Smooth muscle cell (in vitro differentiated cells): ENCODE data around the gene ENTHD1. TPM values are rescaled to one million over a fixed set of nuclear protein-coding genes. Genes with fewer than 3 reads are reported as not detected.

Experiments
- DNase-seq: peaks from one replicate; lab custom pipeline; 2025; ENCODE audit not compliant: unreplicated experiment; lab: John Stamatoyannopoulos, UW
- H2AFZ ChIP-seq: fragments of 200-600 bp; sonication (generic); 2 replicates; pipeline ENCODE4 v1.6.0; 2016; ENCODE audit warnings: antibody characterized with exemption, low read depth, mild to moderate bottlenecking
- H3F3A ChIP-seq: fragments of 200-600 bp; sonication (generic); 2 replicates; pipeline ENCODE4 v1.6.0; 2017; ENCODE audit warnings: antibody characterized with exemption, low read depth
- H3K27ac ChIP-seq: fragments of 200-600 bp; sonication (generic); 2 replicates; pipeline ENCODE4 v1.5.1; 2016; ENCODE audit warnings: low read depth, mild to moderate bottlenecking
- H3K27me3 ChIP-seq: fragments of 200-600 bp; sonication (generic); 2 replicates; pipeline ENCODE4 v1.6.1; 2016; ENCODE audit warnings: low read depth, mild to moderate bottlenecking
- H3K36me3 ChIP-seq: fragments of 200-600 bp; sonication (generic); 2 replicates; pipeline ENCODE4 v1.5.1; 2016; ENCODE audit warnings: low read depth
- H3K4me1 ChIP-seq: fragments of 200-600 bp; sonication (generic); 2 replicates; pipeline ENCODE4 v1.5.1; 2016; ENCODE audit warnings: low read depth
- H3K4me2 ChIP-seq: fragments of 200-600 bp; sonication (generic); 2 replicates; pipeline ENCODE4 v1.6.0; 2016; ENCODE audit warnings: mild to moderate bottlenecking
- H3K4me3 ChIP-seq: fragments of 200-600 bp; sonication (generic); 2 replicates; pipeline ENCODE4 v1.5.1; 2016; ENCODE audit warnings: mild to moderate bottlenecking
- H3K79me2 ChIP-seq: fragments of 200-600 bp; sonication (generic); 2 replicates; pipeline ENCODE4 v1.6.0; 2016; ENCODE audit warnings: low read depth, mild to moderate bottlenecking
- H3K9ac ChIP-seq: fragments of 200-600 bp; sonication (generic); 2 replicates; pipeline ENCODE4 v1.6.0; 2016; ENCODE audit warnings: low read depth
- H3K9me3 ChIP-seq: fragments of 200-600 bp; sonication (generic); replicated peaks from 2 replicates; pipeline ENCODE4 v1.5.1; 2016; ENCODE audit warnings: low read depth
- H4K20me1 ChIP-seq: fragments of 200-600 bp; sonication (generic); 2 replicates; pipeline ENCODE4 v1.6.0; 2016; ENCODE audit warnings: low read depth
- WGBS: methylation state at CpG from one replicate; pipeline ENCODE4 v1.1.7; 2016; ENCODE audit warnings: low lambda C conversion rate; 5-methylcytosine and 5-hydroxymethylcytosine counted together
- polyA plus RNA-seq: library from polyadenylated mRNA; unstranded; fragments of >200 nt; fragmentation: Nextera tagmentation; extraction: Ambion mirVana; gene quantifications from 2 replicates; pipeline ENCODE4 v1.2.1, GENCODE V29; 2016
- total RNA-seq: library from RNA; depleted of rRNA; stranded (reverse); fragments of >200 nt; gene quantifications from 2 replicates; pipeline ENCODE4 v1.2.3, GENCODE V29; 2014
- TF ChIP-seq, protein P1 (sequence below): fragments of 200-600 bp; sonication (generic); IDR thresholded peaks from 2 replicates; pipeline ENCODE4 v1.5.1; 2017; ENCODE audit warnings: borderline replicate concordance, mild to moderate bottlenecking, antibody characterized with exemption; ENCODE audit not compliant: insufficient read depth, poor library complexity, severe bottlenecking

Gene ENTHD1
- total and polyA plus RNA-seq, 2 experiments from 2014 or later, result not detected

DNA sequence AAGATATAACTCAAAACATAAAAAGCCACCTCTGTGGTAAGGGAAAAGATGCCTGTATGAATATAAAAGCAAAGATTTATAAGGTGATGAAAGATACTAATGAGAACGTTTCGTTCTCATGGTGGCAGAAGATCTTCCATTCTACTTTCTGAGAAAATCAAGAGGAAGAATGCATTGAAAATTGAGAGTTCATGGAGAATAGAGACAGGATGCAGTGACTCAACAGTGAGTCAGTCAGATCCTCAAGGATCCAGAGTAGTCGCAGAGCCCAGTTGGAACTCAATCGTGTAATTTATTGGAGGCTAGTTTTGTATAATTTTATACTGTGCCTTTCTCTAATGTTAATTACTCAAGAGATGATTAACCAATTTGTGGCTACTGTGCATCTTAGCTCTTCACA, 73.3 kb downstream of the ENTHD1 start:
- Histone ChIP-seq H3F3A (peaks cover 4% of the 10 kb centered on the region), H3K36me3 (no peaks in the 10 kb centered on the region), H2AFZ (no peak overlapping the region), H4K20me1 (no peaks in the 10 kb centered on the region), H3K27me3 (no peaks in the 10 kb centered on the region), H3K4me3 (no peak overlapping the region), H3K4me1 (peaks cover 3% of the 10 kb centered on the region), H3K9ac (no peak overlapping the region), H3K4me2 (peak overlapping the region; percentile 22), H3K79me2 (no peaks in the 10 kb centered on the region), H3K9me3 (no peaks in the 10 kb centered on the region), H3K27ac (peak overlapping the region; percentile 14)
- 5% methylated on average over 4 of the region's 4 CpGs for WGBS
- DNase-seq, result no peak
- TF ChIP-seq, protein P1, sequence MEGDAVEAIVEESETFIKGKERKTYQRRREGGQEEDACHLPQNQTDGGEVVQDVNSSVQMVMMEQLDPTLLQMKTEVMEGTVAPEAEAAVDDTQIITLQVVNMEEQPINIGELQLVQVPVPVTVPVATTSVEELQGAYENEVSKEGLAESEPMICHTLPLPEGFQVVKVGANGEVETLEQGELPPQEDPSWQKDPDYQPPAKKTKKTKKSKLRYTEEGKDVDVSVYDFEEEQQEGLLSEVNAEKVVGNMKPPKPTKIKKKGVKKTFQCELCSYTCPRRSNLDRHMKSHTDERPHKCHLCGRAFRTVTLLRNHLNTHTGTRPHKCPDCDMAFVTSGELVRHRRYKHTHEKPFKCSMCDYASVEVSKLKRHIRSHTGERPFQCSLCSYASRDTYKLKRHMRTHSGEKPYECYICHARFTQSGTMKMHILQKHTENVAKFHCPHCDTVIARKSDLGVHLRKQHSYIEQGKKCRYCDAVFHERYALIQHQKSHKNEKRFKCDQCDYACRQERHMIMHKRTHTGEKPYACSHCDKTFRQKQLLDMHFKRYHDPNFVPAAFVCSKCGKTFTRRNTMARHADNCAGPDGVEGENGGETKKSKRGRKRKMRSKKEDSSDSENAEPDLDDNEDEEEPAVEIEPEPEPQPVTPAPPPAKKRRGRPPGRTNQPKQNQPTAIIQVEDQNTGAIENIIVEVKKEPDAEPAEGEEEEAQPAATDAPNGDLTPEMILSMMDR, result no peak

DNA sequence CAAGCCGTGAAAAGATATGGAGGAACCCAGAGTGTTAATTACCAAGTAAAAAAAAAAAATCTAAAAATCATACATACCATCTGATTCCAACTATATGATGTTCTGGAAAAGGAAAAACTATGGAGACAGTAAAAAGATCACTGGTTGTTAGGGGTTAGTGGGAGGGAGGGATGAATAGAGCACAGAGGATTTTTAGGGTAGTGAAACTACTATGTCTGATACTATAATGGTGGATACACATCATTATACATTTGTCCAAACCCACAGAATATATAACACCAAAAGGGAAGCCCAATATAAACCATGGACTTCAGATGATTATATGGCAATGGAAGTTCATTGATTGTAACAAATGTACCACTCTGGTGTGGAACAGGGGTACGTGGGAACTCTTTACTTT, 74.1 kb downstream of the ENTHD1 start:
- Histone ChIP-seq H3K4me1 (peaks cover 3% of the 10 kb centered on the region), H3F3A (peaks cover 4% of the 10 kb centered on the region), H3K27ac (no peak overlapping the region), H3K36me3 (no peaks in the 10 kb centered on the region), H3K27me3 (no peaks in the 10 kb centered on the region), H4K20me1 (no peaks in the 10 kb centered on the region), H3K9me3 (no peaks in the 10 kb centered on the region), H3K79me2 (no peaks in the 10 kb centered on the region), H3K4me3 (no peak overlapping the region), H3K9ac (no peak overlapping the region), H3K4me2 (no peak overlapping the region), H2AFZ (no peak overlapping the region)
- TF ChIP-seq, protein P1, result no peak
- no peak for DNase-seq
- 88% methylated on average over 2 of the region's 2 CpGs for WGBS

DNA sequence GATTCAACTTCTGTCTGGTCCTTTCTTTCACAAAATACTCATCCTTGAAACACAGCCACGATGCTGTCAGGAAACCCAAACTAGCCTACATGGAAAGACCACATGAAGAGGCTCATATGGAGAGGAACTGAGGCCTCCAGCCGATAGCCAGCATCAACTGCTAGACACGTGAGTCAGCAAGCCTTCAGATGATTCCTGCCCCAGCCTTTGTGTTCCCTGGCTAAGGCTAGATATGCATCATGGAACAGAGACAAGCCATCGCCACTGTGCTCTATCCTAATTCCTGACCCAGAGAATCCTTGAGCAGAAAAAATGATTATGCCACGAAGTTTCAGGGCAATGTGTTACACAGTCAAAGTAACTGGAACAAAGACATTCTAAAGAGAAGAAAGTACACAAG, 75.5 kb downstream of the ENTHD1 start:
- H3K4me2 ChIP-seq, result peak overlapping the region; percentile 58
- no peak overlapping the region for H3K9ac ChIP-seq
- H3K9me3 ChIP-seq, result no peaks in the 10 kb centered on the region
- H3K27me3 ChIP-seq, result peaks cover 6% of the 10 kb centered on the region
- no peak overlapping the region for H2AFZ ChIP-seq
- H3F3A ChIP-seq, result peaks cover 4% of the 10 kb centered on the region
- H3K4me1 ChIP-seq, result peaks cover 3% of the 10 kb centered on the region
- no peaks in the 10 kb centered on the region for H3K79me2 ChIP-seq
- H4K20me1 ChIP-seq, result no peaks in the 10 kb centered on the region
- TF ChIP-seq, protein P1, result no peak
- H3K4me3 ChIP-seq, result no peak overlapping the region
- H3K36me3 ChIP-seq, result no peaks in the 10 kb centered on the region
- no peak for DNase-seq
- WGBS, result 25% methylated on average over 5 of the region's 5 CpGs
- peak overlapping the region; percentile 64 for H3K27ac ChIP-seq

DNA sequence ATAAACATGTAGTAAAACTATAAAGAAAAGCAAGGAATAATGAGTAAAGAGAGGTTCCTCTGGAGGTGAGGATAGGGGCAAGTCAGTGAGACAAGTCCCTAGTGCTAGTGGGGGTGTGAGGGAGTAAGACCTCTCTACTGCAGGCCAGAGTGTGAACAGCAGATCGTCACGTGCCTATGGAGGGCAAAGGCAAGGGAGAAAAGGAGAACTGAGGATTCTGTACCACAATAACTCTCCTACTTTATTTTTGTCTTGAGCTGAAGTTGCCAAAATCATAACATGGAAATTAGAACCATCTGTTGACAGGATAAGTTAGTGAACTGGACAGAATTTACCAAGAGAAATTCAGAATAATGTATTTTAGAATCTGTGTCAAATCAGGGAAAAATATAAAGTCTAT, 77.6 kb downstream of the ENTHD1 start:
- H3K4me1 ChIP-seq, result peaks cover 3% of the 10 kb centered on the region
- no peak overlapping the region for H3K4me3 ChIP-seq
- H3K9me3 ChIP-seq, result no peaks in the 10 kb centered on the region
- no peak overlapping the region for H3K4me2 ChIP-seq
- no peak overlapping the region for H3K9ac ChIP-seq
- no peak overlapping the region for H3K27ac ChIP-seq
- no peaks in the 10 kb centered on the region for H3K36me3 ChIP-seq
- TF ChIP-seq, protein P1, result no peak
- no peaks in the 10 kb centered on the region for H4K20me1 ChIP-seq
- WGBS, result 55% methylated on average over 2 of the region's 2 CpGs
- H3F3A ChIP-seq, result peaks cover 4% of the 10 kb centered on the region
- H2AFZ ChIP-seq, result no peak overlapping the region
- peaks cover 14% of the 10 kb centered on the region for H3K27me3 ChIP-seq
- no peaks in the 10 kb centered on the region for H3K79me2 ChIP-seq
- DNase-seq, result no peak
